Measurements from ENCODE around the gene SYNRG. TPM values are rescaled to one million over a fixed set of nuclear protein-coding genes. Genes with fewer than 3 reads are reported as not detected.

The SYNRG gene
- polyA plus RNA-seq, 1 donor (not counting 4 experiments of a cell fraction or from before 2014, with no cell fraction given), result 9.2 TPM

GRCh38 chr17:37493249-37494027 is 115.8 kb downstream of the SYNRG start:
- Histone ChIP-seq H3K4me2 (ENCODE audit: control insufficient read depth, extremely low read depth, insufficient read depth, low read depth, low read length) (peak overlapping the region; percentile 44), H3K27me3 (ENCODE audit: control insufficient read depth, extremely low read depth, insufficient read depth, low read length) (no peaks in the 10 kb centered on the region), H3K36me3 (ENCODE audit: control insufficient read depth in 2 of 2, extremely low read depth in 1 of 2, insufficient read depth in 2 of 2, low read length in 2 of 2) (peaks cover 7 to 9% of the 10 kb centered on the region in 2 experiments), H3K9ac (ENCODE audit: control insufficient read depth, extremely low read depth, insufficient read depth, low read length) (peak overlapping the region; percentile 36), H2AFZ (ENCODE audit: control insufficient read depth, low read length) (no peak overlapping the region), H3K79me2 (ENCODE audit: control insufficient read depth, insufficient read depth, low read length) (peaks cover 72% of the 10 kb centered on the region), H4K20me1 (ENCODE audit: control insufficient read depth, extremely low read depth, insufficient read depth, low read length) (peaks cover 9% of the 10 kb centered on the region), H3K27ac (ENCODE audit: control insufficient read depth, insufficient read depth, low read length) (peak overlapping the region; percentile 95), H3K9me3 (ENCODE audit: control insufficient read depth, low read depth, low read length) (no peaks in the 10 kb centered on the region), H3K4me3 (ENCODE audit: control insufficient read depth in 2 of 3, extremely low read depth in 1 of 3, insufficient read depth in 2 of 3, low read depth in 1 of 3, low read length in 3 of 3) (peak overlapping the region in 2 of 3 experiments; percentile 67 to 86), H3K9me1 (ENCODE audit: control insufficient read depth, extremely low read depth, insufficient read depth, low read length) (no peaks in the 10 kb centered on the region), H3K4me1 (ENCODE audit: control insufficient read depth, extremely low read depth, insufficient read depth, low read length) (peaks cover 24% of the 10 kb centered on the region)
- DNase-seq (ENCODE audit: low read depth, low spot score), result peak; percentile 91
- FAIRE-seq, result no peak
- dilution Hi-C loops (cut with MboI; ENCODE audit: extremely low pct_ligation_motif_present, low sequenced_read_pairs), result no loop called here
- TF ChIP-seq EZH2 (IDR thresholded peaks at IDR 0.05; ENCODE audit: low read length), result no peak
- TF ChIP-seq, protein P1, sequence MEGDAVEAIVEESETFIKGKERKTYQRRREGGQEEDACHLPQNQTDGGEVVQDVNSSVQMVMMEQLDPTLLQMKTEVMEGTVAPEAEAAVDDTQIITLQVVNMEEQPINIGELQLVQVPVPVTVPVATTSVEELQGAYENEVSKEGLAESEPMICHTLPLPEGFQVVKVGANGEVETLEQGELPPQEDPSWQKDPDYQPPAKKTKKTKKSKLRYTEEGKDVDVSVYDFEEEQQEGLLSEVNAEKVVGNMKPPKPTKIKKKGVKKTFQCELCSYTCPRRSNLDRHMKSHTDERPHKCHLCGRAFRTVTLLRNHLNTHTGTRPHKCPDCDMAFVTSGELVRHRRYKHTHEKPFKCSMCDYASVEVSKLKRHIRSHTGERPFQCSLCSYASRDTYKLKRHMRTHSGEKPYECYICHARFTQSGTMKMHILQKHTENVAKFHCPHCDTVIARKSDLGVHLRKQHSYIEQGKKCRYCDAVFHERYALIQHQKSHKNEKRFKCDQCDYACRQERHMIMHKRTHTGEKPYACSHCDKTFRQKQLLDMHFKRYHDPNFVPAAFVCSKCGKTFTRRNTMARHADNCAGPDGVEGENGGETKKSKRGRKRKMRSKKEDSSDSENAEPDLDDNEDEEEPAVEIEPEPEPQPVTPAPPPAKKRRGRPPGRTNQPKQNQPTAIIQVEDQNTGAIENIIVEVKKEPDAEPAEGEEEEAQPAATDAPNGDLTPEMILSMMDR (optimal IDR thresholded peaks at IDR 0.05 in 1 of 3, IDR thresholded peaks at IDR 0.05 in 1 of 3, conservative IDR thresholded peaks at IDR 0.05 in 1 of 3; ENCODE audit: extremely low read depth in 1 of 3, insufficient read depth in 2 of 3, low read length in 3 of 3), result no peak

DNA sequence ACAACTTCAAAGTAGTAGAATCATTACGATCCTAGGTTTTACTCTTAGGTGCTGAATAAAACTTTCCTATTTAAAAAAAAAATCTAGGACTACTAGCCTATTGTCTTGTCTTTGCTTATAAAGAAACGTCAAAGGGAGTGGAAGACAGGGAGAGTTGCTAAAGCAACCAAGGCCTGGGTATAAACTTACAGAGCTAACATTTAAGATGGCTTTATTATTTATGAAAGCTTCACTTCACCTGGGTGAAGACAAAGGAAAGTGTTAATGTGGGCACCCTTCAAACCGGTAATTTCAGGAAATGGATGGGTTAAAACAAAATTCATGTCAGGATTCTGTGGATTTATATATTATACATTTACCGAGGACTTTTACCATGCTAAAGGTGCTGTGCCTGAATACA is 117.1 kb downstream of the SYNRG start:
- peaks cover 35% of the 10 kb centered on the region for H3K4me1 ChIP-seq (ENCODE audit: control insufficient read depth, extremely low read depth, insufficient read depth, low read length)
- FAIRE-seq, result no peak
- dilution Hi-C loops (cut with MboI; ENCODE audit: extremely low pct_ligation_motif_present, low sequenced_read_pairs), result no loop called here
- no peak overlapping the region for H2AFZ ChIP-seq (ENCODE audit: control insufficient read depth, low read length)
- peaks cover 6% of the 10 kb centered on the region for H4K20me1 ChIP-seq (ENCODE audit: control insufficient read depth, extremely low read depth, insufficient read depth, low read length)
- TF ChIP-seq, protein P1 (optimal IDR thresholded peaks at IDR 0.05 in 1 of 3, IDR thresholded peaks at IDR 0.05 in 1 of 3, conservative IDR thresholded peaks at IDR 0.05 in 1 of 3; ENCODE audit: extremely low read depth in 1 of 3, insufficient read depth in 2 of 3, low read length in 3 of 3), result no peak
- no peak for TF ChIP-seq EZH2 (IDR thresholded peaks at IDR 0.05; ENCODE audit: low read length)
- peak overlapping the region; percentile 96 for H3K4me2 ChIP-seq (ENCODE audit: control insufficient read depth, extremely low read depth, insufficient read depth, low read depth, low read length)
- peaks cover 61% of the 10 kb centered on the region for H3K79me2 ChIP-seq (ENCODE audit: control insufficient read depth, insufficient read depth, low read length)
- peak overlapping the region; percentile 95 for H3K27ac ChIP-seq (ENCODE audit: control insufficient read depth, insufficient read depth, low read length)
- H3K4me3 ChIP-seq (ENCODE audit: control insufficient read depth in 2 of 3, extremely low read depth in 1 of 3, insufficient read depth in 2 of 3, low read depth in 1 of 3, low read length in 3 of 3), result peak overlapping the region; percentile 67 to 86 (median 83)
- H3K9ac ChIP-seq (ENCODE audit: control insufficient read depth, extremely low read depth, insufficient read depth, low read length), result peak overlapping the region; percentile 83
- H3K9me1 ChIP-seq (ENCODE audit: control insufficient read depth, extremely low read depth, insufficient read depth, low read length), result no peaks in the 10 kb centered on the region
- H3K9me3 ChIP-seq (ENCODE audit: control insufficient read depth, low read depth, low read length), result no peaks in the 10 kb centered on the region
- no peaks in the 10 kb centered on the region for H3K27me3 ChIP-seq (ENCODE audit: control insufficient read depth, extremely low read depth, insufficient read depth, low read length)
- peaks cover 4 to 9% of the 10 kb centered on the region in 2 experiments for H3K36me3 ChIP-seq (ENCODE audit: control insufficient read depth in 2 of 2, extremely low read depth in 1 of 2, insufficient read depth in 2 of 2, low read length in 2 of 2)
- no peak for DNase-seq (ENCODE audit: low read depth, low spot score)
